SU-DHL-6 (cell line): ENCODE measurements around the gene NEU1.

Source experiments
- H2AFZ ChIP-seq: fragments of 200-600 bp; sonication (generic); 2 replicates; pipeline ENCODE4 v1.6.1; 2014; ENCODE audit warnings: low read depth, mild to moderate bottlenecking, moderate library complexity, mixed read lengths, antibody characterized with exemption, low read length; ENCODE audit not compliant: severe bottlenecking
- H3F3A ChIP-seq: fragments of 200-600 bp; shearing (Covaris generic); 2 replicates; pipeline ENCODE4 v1.6.0; 2016; ENCODE audit warnings: antibody characterized with exemption, mild to moderate bottlenecking; ENCODE audit not compliant: insufficient read depth
- H3K27ac ChIP-seq: fragments of 200-600 bp; sonication (generic); 2 replicates; pipeline ENCODE4 v1.5.1; 2016; ENCODE audit warnings: low read depth, mild to moderate bottlenecking, low read length, moderate library complexity, mixed read lengths
- H3K27me3 ChIP-seq: fragments of 200-600 bp; sonication (generic), shearing (Covaris generic); 2 replicates; pipeline ENCODE4 v1.6.0; 2014; ENCODE audit warnings: mild to moderate bottlenecking, low read length
- H3K36me3 ChIP-seq: fragments of 200-600 bp; sonication (generic); 2 replicates; pipeline ENCODE4 v1.6.1; 2014; ENCODE audit warnings: mild to moderate bottlenecking, low read length, mixed read lengths
- H3K4me2 ChIP-seq: fragments of 300-600, 200-600 bp; shearing (Covaris generic), sonication (generic); 2 replicates; pipeline ENCODE4 v1.6.0; 2014; ENCODE audit warnings: low read length, low read depth, mild to moderate bottlenecking; ENCODE audit not compliant: poor library complexity, severe bottlenecking
- H3K4me3 ChIP-seq: fragments of 200-600 bp; sonication (generic); 2 replicates; pipeline ENCODE4 v1.5.1; 2014; ENCODE audit warnings: antibody characterized with exemption, low read length, mild to moderate bottlenecking, mixed read lengths; ENCODE audit not compliant: insufficient read depth, poor library complexity, severe bottlenecking
- H3K79me2 ChIP-seq: fragments of 200-600 bp; sonication (generic); 2 replicates; pipeline ENCODE4 v1.6.1; 2014; ENCODE audit warnings: mild to moderate bottlenecking, low read length, moderate library complexity; ENCODE audit not compliant: insufficient read depth
- H3K9ac ChIP-seq: fragments of 200-600 bp; sonication (generic); 2 replicates; pipeline ENCODE4 v1.7.0; 2014; ENCODE audit warnings: mild to moderate bottlenecking, low read length
- H3K9me2 ChIP-seq: fragments of 200-600 bp; sonication (generic); replicated peaks from 2 replicates; pipeline ENCODE4 v1.6.1; 2014; ENCODE audit warnings: low read length; ENCODE audit not compliant: insufficient read depth
- H3K9me3 ChIP-seq: fragments of 200-600 bp; sonication (generic); 2 replicates; pipeline ENCODE4 v1.6.1; 2014; ENCODE audit warnings: low read length, mixed read lengths; ENCODE audit not compliant: insufficient read depth
- H4K20me1 ChIP-seq: fragments of 200-600 bp; sonication (generic); 2 replicates; pipeline ENCODE4 v1.6.1; 2014; ENCODE audit warnings: low read depth, mild to moderate bottlenecking, antibody characterized with exemption, low read length, moderate library complexity, mixed read lengths
- CTCF ChIP-seq: fragments of 200-600 bp; sonication (generic); IDR thresholded peaks from one replicate; pipeline ENCODE4 v1.5.1; 2017; ENCODE audit warnings: antibody characterized with exemption, mild to moderate bottlenecking, low read length, moderate library complexity; ENCODE audit not compliant: insufficient read depth, poor library complexity, severe bottlenecking
- EZH2phosphoT487 ChIP-seq: fragments of 200-600 bp; sonication (generic), shearing (Covaris generic); conservative IDR thresholded peaks from 2 replicates; pipeline ENCODE4 v1.6.1; 2018; ENCODE audit warnings: mild to moderate bottlenecking, antibody characterized with exemption, low read length, moderate library complexity, mixed read lengths

Gene NEU1

GRCh38 chr6:31880616-31881015 lies 18.0 kb upstream of the NEU1 start:
- no peaks in the 10 kb centered on the region for H3K79me2 ChIP-seq
- no peaks in the 10 kb centered on the region for H4K20me1 ChIP-seq
- H3K9me3 ChIP-seq, result no peaks in the 10 kb centered on the region
- H3F3A ChIP-seq, result no peaks in the 10 kb centered on the region
- no peak overlapping the region for H3K4me2 ChIP-seq
- no peaks in the 10 kb centered on the region for H3K9me2 ChIP-seq
- TF ChIP-seq EZH2phosphoT487, result no peak
- TF ChIP-seq CTCF, result no peak
- no peaks in the 10 kb centered on the region for H3K36me3 ChIP-seq
- H3K9ac ChIP-seq, result no peak overlapping the region
- no peaks in the 10 kb centered on the region for H3K27me3 ChIP-seq
- no peak overlapping the region for H3K27ac ChIP-seq
- H3K4me3 ChIP-seq, result no peak overlapping the region
- no peak overlapping the region for H2AFZ ChIP-seq

GRCh38 chr6:31879901-31880300 lies 17.3 kb upstream of the NEU1 start:
- Histone ChIP-seq H3K4me3 (no peak overlapping the region), H3K36me3 (no peaks in the 10 kb centered on the region), H3K79me2 (no peaks in the 10 kb centered on the region), H2AFZ (no peak overlapping the region), H3K4me2 (no peak overlapping the region), H3K9me2 (no peaks in the 10 kb centered on the region), H4K20me1 (no peaks in the 10 kb centered on the region), H3K9me3 (no peaks in the 10 kb centered on the region), H3F3A (no peaks in the 10 kb centered on the region), H3K9ac (no peak overlapping the region), H3K27me3 (no peaks in the 10 kb centered on the region), H3K27ac (no peak overlapping the region)
- TF ChIP-seq EZH2phosphoT487, result no peak
- TF ChIP-seq CTCF, result no peak

- Histone ChIP-seq H4K20me1 (no peaks in the 10 kb centered on the region), H3K79me2 (no peaks in the 10 kb centered on the region), H3K9ac (no peak overlapping the region), H3K27ac (no peak overlapping the region), H3K9me2 (no peaks in the 10 kb centered on the region), H3K9me3 (no peaks in the 10 kb centered on the region), H3K27me3 (no peaks in the 10 kb centered on the region), H3K4me3 (no peak overlapping the region), H2AFZ (no peak overlapping the region), H3F3A (no peaks in the 10 kb centered on the region), H3K36me3 (no peaks in the 10 kb centered on the region), H3K4me2 (no peak overlapping the region)
- TF ChIP-seq CTCF (no peak), EZH2phosphoT487 (no peak)
These were observed 16.5 kb upstream of the NEU1 start for GRCh38 chr6:31879143-31879542.

- TF ChIP-seq EZH2phosphoT487 (no peak), CTCF (no peak)
- Histone ChIP-seq H3K9ac (no peak within 1 kb of the TSS), H2AFZ (no peak within 1 kb of the TSS), H3K4me3 (no peak within 1 kb of the TSS), H4K20me1 (no peaks in the 10 kb centered on the region), H3K9me2 (no peaks in the 10 kb centered on the region), H3K36me3 (no peaks in the 10 kb centered on the region), H3K27me3 (no peaks in the 10 kb centered on the region), H3K27ac (no peak within 1 kb of the TSS), H3K4me2 (no peak within 1 kb of the TSS), H3K79me2 (no peaks in the 10 kb centered on the region), H3K9me3 (no peaks in the 10 kb centered on the region), H3F3A (no peaks in the 10 kb centered on the region)
These were observed 16.1 kb upstream of the NEU1 start, which contains the start of gene SLC44A4 for GRCh38 chr6:31878726-31879125. SLC44A4 (minus strand) TSS chr6:31878997; CDS start chr6:31878980, 17 bp downstream.
